ENCODE results near the gene TIPARP.
"Not testable (repeated sequence)": the region's sequence is repeated elsewhere in the genome, so short reads cannot be mapped to it uniquely, and the experiment has no call there.

Gene TIPARP

DNA sequence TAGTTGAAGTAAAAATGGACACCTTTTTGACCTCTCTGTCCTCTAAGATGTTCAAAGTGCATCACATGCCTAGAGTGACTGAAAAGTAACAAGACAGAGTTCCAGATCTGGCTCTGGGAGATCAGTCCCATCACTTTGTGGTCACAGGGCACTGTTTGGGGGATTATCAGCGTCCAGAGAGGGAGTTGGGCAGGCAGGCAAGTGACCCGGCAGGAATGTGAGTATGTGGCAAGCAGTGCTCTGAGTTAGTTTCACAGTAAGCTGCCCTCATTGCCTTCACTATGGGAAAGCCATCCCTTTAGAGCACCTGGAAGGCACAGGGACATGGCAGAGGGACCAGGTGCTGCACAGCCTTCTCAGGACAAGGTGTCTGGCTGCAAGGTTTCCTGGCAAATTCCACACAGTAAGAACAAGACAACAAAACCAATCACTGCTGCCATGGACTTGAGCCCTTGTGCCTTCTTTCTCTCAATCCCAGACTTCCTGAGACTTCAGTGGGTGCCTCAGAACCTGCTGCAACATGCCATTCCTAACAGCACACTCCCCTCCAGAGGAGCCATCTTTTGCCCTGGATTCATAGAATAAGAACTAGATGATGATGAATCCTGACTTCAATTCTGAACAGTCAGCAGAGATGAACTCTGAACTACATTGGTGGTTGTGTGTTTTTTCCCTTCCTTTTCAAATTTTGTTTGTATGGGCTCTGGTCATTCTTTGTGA is 55.2 kb downstream of the TIPARP start:
- no peak overlapping the region for H3K4me3 Mint-ChIP-seq
- peaks cover 13% of the 10 kb centered on the region for H3K4me1 Mint-ChIP-seq
- no peak overlapping the region for H3K27ac Mint-ChIP-seq
- H3K27me3 Mint-ChIP-seq (ENCODE audit: low read depth), result no peaks in the 10 kb centered on the region
- peaks cover under 1% of the 10 kb centered on the region for H3K36me3 Mint-ChIP-seq (ENCODE audit: low read depth)
- no peaks in the 10 kb centered on the region for H3K9me3 Mint-ChIP-seq
- TF ChIP-seq, protein P1, sequence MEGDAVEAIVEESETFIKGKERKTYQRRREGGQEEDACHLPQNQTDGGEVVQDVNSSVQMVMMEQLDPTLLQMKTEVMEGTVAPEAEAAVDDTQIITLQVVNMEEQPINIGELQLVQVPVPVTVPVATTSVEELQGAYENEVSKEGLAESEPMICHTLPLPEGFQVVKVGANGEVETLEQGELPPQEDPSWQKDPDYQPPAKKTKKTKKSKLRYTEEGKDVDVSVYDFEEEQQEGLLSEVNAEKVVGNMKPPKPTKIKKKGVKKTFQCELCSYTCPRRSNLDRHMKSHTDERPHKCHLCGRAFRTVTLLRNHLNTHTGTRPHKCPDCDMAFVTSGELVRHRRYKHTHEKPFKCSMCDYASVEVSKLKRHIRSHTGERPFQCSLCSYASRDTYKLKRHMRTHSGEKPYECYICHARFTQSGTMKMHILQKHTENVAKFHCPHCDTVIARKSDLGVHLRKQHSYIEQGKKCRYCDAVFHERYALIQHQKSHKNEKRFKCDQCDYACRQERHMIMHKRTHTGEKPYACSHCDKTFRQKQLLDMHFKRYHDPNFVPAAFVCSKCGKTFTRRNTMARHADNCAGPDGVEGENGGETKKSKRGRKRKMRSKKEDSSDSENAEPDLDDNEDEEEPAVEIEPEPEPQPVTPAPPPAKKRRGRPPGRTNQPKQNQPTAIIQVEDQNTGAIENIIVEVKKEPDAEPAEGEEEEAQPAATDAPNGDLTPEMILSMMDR (IDR thresholded peaks at IDR 0.05; ENCODE audit: unreplicated experiment in 3 of 3), result no peak

DNA sequence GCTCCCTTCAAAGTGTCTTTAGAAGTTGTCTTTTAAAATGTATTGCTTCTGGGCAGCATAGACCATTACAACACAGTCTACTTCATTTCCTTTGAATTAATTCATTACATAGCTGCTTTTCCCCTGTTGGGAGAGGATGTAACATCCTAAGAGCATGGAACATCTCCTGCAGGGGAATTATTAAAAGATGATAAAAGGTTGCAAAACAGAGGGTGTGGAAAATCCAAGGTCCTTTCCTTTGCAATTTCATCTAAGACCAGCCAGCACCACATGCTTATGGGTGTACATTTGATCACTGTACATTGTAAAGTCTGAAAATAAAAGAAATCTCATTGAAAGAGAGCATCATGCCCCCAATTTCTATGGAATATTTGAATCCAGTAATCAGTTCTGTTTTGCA is 57.4 kb downstream of the TIPARP start:
- TF ChIP-seq, protein P1 (IDR thresholded peaks at IDR 0.05; ENCODE audit: unreplicated experiment in 3 of 3), result no peak
- Mint-ChIP-seq H3K9me3 (no peaks in the 10 kb centered on the region), H3K4me1 (peaks cover 24% of the 10 kb centered on the region), H3K4me3 (no peak overlapping the region), H3K36me3 (ENCODE audit: low read depth) (no peaks in the 10 kb centered on the region), H3K27ac (peak overlapping the region in 2 of 3 experiments; percentile 51 to 54), H3K27me3 (ENCODE audit: low read depth) (no peaks in the 10 kb centered on the region)

DNA sequence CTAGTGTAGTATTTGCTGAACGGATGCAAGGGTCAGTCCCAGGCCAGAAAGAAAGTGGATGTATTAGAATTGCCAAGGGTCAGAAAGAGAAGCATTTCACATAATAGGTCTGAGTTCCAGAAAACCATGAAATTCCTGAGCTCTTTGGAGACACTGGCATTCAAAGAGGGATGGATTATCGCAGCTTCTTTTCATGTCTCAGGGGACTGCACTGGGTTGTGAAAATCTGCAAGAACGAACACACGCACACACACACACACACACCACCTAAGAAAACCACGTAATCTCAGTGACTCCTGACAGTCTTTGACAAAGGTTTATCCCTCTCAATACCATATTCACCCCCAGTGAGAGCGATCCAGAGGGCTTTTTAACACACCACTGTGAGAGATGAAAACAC is 57.9 kb downstream of the TIPARP start:
- TF ChIP-seq, protein P1 (IDR thresholded peaks at IDR 0.05; ENCODE audit: unreplicated experiment in 3 of 3), result no peak
- peaks cover 24% of the 10 kb centered on the region for H3K4me1 Mint-ChIP-seq
- peak overlapping the region in 1 of 3 experiments; percentile 51 for H3K27ac Mint-ChIP-seq
- H3K36me3 Mint-ChIP-seq (ENCODE audit: low read depth), result no peaks in the 10 kb centered on the region
- no peaks in the 10 kb centered on the region for H3K27me3 Mint-ChIP-seq (ENCODE audit: low read depth)
- H3K4me3 Mint-ChIP-seq, result no peak overlapping the region
- no peaks in the 10 kb centered on the region for H3K9me3 Mint-ChIP-seq

DNA sequence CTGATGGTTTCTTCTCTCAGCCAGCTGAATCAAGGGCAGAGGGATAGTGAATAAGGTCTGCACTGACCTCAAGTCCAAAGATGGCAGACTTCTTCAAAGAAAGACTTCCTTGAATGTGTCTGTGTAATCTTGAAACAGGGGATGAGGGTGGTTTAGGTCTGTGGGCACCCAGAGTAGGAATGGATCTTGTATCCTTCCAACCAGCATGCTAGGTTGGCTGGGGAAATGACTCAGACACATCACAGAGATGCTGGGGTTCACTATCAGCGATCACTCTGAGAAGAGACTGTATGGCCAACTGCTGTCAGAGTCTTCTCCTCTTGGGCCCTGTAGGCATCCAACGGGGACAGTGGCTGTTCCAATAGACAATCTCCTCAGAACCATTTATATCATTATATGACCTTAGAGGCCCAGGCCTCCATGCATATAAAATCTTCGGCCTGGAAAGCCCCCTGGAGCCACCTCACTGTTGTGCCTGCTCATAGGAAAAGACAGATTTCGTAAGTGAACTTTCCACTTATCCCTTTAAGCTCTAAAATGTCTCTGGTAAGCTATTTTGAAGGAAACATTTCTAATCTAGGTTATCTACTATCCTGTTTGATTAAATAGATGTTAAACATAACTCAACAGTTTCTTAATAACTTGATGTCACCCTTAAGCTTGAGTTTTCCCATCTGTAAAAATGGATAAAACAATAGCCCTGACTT is 58.5 kb downstream of the TIPARP start:
- Mint-ChIP-seq H3K9me3 (no peaks in the 10 kb centered on the region), H3K36me3 (ENCODE audit: low read depth) (no peaks in the 10 kb centered on the region), H3K27me3 (ENCODE audit: low read depth) (no peaks in the 10 kb centered on the region), H3K4me1 (peaks cover 29% of the 10 kb centered on the region), H3K4me3 (no peak overlapping the region), H3K27ac (no peak overlapping the region)
- TF ChIP-seq, protein P1 (IDR thresholded peaks at IDR 0.05; ENCODE audit: unreplicated experiment in 3 of 3), result no peak

DNA sequence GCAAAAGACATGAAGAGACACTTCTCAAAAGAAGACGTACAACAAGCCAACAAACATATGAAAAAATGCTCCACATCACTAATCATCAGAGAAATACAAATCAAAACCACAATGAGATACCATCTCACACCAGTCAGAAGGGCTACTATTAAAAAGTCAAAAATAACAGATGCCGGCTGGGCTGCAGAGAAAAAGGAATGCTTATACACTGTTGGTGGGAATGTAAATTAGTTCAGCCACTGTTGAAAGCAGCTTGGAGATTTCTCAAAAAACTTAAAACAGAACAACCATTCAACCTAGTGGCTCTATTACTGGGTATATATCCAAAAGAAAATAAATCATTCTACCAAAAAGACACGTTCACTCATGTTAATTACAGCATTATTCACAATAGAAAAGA is 60.3 kb downstream of the TIPARP start:
- H3K27me3 Mint-ChIP-seq (ENCODE audit: low read depth); H3K4me3 Mint-ChIP-seq; H3K9me3 Mint-ChIP-seq; H3K36me3 Mint-ChIP-seq (ENCODE audit: low read depth): not testable (repeated sequence)
- Mint-ChIP-seq H3K27ac (peak overlapping the region; percentile 57 to 66 (median 63)), H3K4me1 (peaks cover 37% of the 10 kb centered on the region)

DNA sequence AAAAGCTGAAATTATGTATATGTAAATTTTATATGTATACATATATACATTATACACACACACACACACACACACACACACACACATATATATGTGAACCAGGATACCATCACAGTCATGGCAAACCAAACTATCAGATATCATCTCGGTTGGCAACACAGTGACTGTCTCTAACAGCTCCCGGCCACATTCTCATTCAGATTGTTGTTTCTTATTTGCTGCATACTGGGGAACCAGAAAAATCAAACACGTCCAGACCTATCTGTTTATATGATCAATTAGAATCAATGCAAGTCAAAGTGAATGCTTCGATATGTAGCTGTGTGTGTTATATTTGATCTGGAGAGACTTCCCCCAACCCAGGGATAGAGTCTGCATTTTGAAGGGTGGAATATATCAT is 61.1 kb downstream of the TIPARP start:
- Mint-ChIP-seq H3K4me3 (no peak overlapping the region), H3K36me3 (ENCODE audit: low read depth) (no peaks in the 10 kb centered on the region), H3K4me1 (peaks cover 37% of the 10 kb centered on the region), H3K27me3 (ENCODE audit: low read depth) (no peaks in the 10 kb centered on the region), H3K27ac (peak overlapping the region; percentile 57 to 76 (median 63)), H3K9me3 (no peaks in the 10 kb centered on the region)
- TF ChIP-seq, protein P1 (IDR thresholded peaks at IDR 0.05; ENCODE audit: unreplicated experiment in 3 of 3), result no peak

DNA sequence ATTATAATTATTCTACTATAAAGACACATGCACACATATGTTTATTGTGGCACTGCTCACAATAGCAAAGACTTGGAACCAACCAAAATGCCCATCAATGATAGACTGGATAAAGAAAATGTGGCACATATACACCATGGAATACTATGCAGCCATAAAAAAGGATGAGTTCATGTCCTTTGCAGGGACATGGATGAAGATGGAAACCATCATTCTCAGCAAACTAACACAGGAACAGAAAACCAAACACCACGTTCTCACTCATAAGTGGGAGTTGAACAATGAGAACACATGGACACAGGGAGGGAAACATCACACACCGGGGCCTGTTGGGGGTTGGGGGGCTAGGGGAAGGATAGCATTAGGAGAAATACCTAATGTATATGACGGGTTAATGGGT is 62.7 kb downstream of the TIPARP start:
- not testable (repeated sequence) for H3K4me3 Mint-ChIP-seq; H3K27me3 Mint-ChIP-seq (ENCODE audit: low read depth); H3K36me3 Mint-ChIP-seq (ENCODE audit: low read depth); H3K9me3 Mint-ChIP-seq
- Mint-ChIP-seq H3K4me1 (peaks cover 36% of the 10 kb centered on the region), H3K27ac (peak overlapping the region in 2 of 3 experiments; percentile 84 to 88)
